MM.1S (cell line): ENCODE data around the gene SERPINB8.

Source experiments
- EZH2 ChIP-seq: fragments of 300-600 bp; sonication (generic); optimal IDR thresholded peaks from 2 replicates; pipeline ENCODE3; 2017; ENCODE audit warnings: low read depth, mild to moderate bottlenecking, antibody characterized with exemption, low read length, mixed read lengths
- EZH2phosphoT487 ChIP-seq: fragments of 300-600 bp; sonication (generic); IDR thresholded peaks from 2 replicates; pipeline ENCODE4 v1.6.1; 2018; ENCODE audit warnings: antibody characterized with exemption, low read length
- TF ChIP-seq, protein P1 (sequence below): fragments of 300-600 bp; sonication (generic); IDR thresholded peaks from 2 replicates; pipeline ENCODE4 v1.5.1; 2016; ENCODE audit warnings: antibody characterized with exemption, low read length, mixed read lengths

GRCh38 chr18:64027931-64028695 is 58.2 kb downstream of the SERPINB8 start:
- TF ChIP-seq, protein P1, sequence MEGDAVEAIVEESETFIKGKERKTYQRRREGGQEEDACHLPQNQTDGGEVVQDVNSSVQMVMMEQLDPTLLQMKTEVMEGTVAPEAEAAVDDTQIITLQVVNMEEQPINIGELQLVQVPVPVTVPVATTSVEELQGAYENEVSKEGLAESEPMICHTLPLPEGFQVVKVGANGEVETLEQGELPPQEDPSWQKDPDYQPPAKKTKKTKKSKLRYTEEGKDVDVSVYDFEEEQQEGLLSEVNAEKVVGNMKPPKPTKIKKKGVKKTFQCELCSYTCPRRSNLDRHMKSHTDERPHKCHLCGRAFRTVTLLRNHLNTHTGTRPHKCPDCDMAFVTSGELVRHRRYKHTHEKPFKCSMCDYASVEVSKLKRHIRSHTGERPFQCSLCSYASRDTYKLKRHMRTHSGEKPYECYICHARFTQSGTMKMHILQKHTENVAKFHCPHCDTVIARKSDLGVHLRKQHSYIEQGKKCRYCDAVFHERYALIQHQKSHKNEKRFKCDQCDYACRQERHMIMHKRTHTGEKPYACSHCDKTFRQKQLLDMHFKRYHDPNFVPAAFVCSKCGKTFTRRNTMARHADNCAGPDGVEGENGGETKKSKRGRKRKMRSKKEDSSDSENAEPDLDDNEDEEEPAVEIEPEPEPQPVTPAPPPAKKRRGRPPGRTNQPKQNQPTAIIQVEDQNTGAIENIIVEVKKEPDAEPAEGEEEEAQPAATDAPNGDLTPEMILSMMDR, result no peak
- TF ChIP-seq EZH2 (no peak), EZH2phosphoT487 (no peak)
